Measurements from ENCODE around the gene ITGAV. TPM values are rescaled to one million over a fixed set of nuclear protein-coding genes. Genes with fewer than 3 reads are reported as not detected.
"Not testable (repeated sequence)": the region's sequence is repeated elsewhere in the genome, so short reads cannot be mapped to it uniquely, and the experiment has no call there.

Gene ITGAV
- 7.5 TPM for total RNA-seq

DNA sequence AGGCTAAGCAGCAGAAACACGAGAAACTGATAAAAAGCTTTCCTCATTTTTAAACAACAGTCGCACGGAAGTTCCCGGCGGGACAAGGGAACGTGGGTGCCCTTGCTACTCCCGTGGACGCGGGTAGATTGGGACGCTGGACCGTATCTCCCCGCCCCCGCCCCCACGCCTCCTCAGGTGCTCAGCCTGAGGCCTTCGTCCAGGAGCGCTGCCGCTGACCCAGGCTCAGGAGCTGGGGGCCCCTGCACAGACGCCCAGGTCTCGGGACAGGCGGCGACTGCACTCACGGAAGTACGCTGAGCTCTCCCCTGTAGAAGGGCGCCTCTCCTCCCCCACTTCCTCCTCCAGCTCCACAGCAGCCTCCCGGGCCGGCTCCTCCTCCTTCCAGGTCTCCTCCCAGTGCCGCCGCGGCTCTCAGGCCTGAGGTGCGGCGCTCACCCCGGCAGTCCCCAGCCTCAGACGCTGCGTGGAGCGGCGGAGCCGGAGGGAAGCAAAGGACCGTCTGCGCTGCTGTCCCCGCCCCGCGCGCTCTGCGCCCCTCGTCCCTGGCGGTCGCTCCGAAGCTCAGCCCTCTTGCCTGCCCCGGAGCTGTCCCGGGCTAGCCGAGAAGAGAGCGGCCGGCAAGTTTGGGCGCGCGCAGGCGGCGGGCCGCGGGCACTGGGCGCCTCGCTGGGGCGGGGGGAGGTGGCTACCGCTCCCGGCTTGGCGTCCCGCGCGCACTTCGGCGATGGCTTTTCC lies at the start of gene ITGAV:
Gene ITGAV (plus strand): TSS at position 445 of the 738 bp plus-strand sequence. CDS start 283 bp downstream, at position 728.
- DNase-seq (ENCODE audit: low read depth in 2 of 3, low spot score in 2 of 3): peak; percentile 59 to 94 (median 90)

GRCh38 chr2:186540941-186541340 lies 48.9 kb upstream of the ITGAV start:
- no peak for DNase-seq (ENCODE audit: low read depth in 2 of 3, low spot score in 2 of 3)

DNA sequence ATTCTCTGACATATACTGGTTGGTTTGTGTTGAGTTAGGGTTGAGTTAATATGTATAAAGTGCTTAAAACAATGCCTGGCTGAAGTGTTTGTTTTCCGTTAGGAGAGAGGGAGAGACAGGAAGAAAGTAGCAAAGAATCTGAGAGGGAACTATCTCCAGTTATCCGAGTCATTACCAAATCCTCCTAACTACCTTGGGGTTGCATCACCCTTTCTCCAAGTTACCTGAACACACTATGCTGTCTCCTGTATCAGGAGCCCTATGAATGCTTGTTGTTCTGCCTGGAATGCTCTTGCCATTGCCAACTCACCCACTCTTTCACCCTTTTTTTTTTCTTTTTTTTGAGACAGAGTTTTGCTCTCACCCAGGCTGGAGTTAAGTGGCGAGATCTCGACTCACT lies 47.9 kb upstream of the ITGAV start:
- DNase-seq (ENCODE audit: low read depth in 2 of 3, low spot score in 2 of 3): no peak

- no peak for DNase-seq (ENCODE audit: low read depth in 2 of 3, low spot score in 2 of 3)
Measured at GRCh38 chr2:186543561-186544131, 46.2 kb upstream of the ITGAV start.

DNA sequence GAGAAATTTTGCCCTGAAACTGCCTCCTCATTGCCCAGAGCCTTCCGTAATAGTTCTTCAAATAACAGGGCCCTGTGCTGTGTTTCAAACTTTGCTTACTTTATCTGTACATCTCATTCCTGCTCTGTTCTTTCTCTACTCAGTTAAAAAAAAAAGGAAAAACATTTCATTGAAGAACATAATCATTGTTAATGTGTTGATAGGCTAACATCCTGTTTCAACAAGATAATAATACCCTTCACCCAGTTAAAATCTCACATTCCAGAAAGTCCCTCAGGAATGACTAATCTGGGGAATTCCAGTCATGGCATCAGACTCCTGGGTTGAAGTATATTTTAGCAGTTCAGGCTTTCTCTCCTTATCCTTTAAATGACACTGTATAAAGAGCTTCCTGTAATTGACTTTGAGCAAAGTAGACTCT lies 45.6 kb upstream of the ITGAV start:
- no peak for DNase-seq (ENCODE audit: low read depth in 2 of 3, low spot score in 2 of 3)

GRCh38 chr2:186546846-186547245 lies 43.0 kb upstream of the ITGAV start:
- DNase-seq (ENCODE audit: low read depth in 2 of 3, low spot score in 2 of 3): no peak

- no peak for DNase-seq (ENCODE audit: low read depth in 2 of 3, low spot score in 2 of 3)
Measured at GRCh38 chr2:186551323-186552050, 38.4 kb upstream of the ITGAV start.

DNA sequence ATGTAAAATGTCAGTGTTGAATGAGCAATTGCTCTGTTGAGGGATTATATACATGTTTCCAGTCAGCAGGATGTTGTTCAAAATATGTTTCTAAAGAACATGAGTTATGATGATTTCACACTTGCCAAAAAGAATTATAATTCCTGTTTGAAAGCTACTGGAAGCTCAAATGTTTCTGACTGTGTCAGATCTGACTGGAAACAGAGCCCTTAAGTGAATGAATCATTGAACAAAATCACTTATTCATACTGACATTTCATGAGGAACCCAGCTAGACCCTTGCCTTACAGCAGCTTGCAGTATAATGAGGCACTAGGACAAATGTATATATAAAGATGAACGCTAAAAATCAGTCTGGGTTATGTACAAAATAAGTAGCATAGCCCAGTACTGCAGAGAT lies 35.4 kb upstream of the ITGAV start:
- DNase-seq (ENCODE audit: low read depth in 2 of 3, low spot score in 2 of 3): no peak

DNA sequence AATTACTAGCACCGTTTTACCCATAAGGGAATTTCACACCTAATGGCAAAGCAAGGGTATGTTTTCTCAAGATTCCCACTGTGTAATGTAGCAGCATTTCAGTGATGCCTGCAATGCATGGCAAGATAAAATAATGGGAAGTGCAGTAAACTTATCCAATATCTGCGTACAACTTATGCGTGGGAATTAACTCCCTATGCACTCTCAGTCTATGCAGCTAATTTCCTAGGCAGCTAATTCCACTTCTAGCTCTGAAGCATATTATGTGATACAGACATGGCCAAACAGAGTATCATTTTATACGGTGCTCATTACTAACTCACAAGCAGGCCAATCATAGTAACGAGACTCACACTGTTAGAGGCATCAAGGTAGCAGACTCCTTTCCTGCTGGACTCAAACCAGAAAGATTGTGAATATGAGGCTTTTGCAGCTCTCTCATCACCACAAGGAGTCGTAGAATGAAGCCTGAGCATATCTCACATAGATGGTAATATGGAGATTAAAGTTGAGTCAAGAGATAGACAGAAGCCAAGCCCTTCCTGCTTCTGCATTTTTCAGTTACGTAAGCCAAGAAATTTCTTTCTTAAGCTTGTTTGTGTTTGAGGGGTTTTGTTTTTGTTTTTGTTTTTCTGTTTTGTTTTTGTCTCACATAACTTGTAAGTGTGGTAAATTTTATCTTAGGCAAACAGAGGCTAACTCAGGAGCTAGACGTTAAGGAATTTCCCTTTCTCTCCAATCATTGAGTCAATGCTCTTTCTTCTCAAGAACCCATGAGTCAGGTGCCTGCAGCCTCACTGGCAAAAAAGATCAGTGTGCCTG lies 34.8 kb upstream of the ITGAV start:
- no peak for DNase-seq (ENCODE audit: low read depth in 2 of 3, low spot score in 2 of 3)

- DNase-seq (ENCODE audit: low read depth in 2 of 3, low spot score in 2 of 3): no peak
Measured at GRCh38 chr2:186558512-186559276, 31.2 kb upstream of the ITGAV start.

DNA sequence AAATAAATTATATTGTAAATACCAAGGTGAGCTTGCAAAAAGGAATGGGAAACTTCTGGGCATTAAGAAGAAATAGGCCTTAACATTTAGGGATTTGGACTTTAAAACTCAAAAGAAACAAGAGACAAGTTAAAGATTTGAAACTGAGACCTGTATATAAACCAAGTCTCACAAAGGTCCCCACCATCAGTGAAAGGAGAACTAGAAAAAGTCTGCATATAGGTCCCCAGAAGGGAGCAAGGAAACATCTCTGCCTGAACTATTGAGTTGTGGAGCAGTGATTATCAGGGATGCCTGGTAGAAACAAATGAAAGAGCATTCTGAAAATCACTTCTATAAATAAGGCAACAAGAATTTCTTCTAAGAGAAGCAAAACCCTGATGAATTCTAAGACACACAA lies 30.5 kb upstream of the ITGAV start:
- DNase-seq (ENCODE audit: low read depth in 2 of 3, low spot score in 2 of 3): no peak

GRCh38 chr2:186559848-186560247 lies 30.0 kb upstream of the ITGAV start:
- no peak for DNase-seq (ENCODE audit: low read depth in 2 of 3, low spot score in 2 of 3)

- DNase-seq (ENCODE audit: low read depth in 2 of 3, low spot score in 2 of 3): no peak
Measured at GRCh38 chr2:186560254-186560653, 29.6 kb upstream of the ITGAV start.

- DNase-seq (ENCODE audit: low read depth in 2 of 3, low spot score in 2 of 3): no peak
Measured at GRCh38 chr2:186561467-186562208, 28.2 kb upstream of the ITGAV start.

DNA sequence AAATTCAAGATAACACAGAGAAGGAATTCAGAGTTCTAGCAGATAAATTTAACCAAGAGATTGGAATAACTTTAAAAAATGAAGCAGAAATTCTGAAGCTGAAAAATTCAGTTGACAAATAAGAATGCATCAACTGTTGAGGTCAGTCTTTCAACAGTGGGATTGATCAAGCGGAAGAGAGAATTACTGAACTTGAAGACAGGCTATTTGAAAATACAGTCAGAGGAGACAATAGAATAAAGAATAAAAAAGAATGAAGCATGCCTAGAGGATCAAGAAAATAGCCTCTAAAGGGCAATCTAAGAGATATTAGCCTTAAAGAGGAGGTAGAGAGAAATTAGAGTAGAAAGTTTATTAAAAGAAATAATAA lies 27.7 kb upstream of the ITGAV start:
- DNase-seq (ENCODE audit: low read depth in 2 of 3, low spot score in 2 of 3): no peak

- DNase-seq (ENCODE audit: low read depth in 2 of 3, low spot score in 2 of 3): not testable (repeated sequence)
Measured at GRCh38 chr2:186568600-186568999, 21.3 kb upstream of the ITGAV start.

DNA sequence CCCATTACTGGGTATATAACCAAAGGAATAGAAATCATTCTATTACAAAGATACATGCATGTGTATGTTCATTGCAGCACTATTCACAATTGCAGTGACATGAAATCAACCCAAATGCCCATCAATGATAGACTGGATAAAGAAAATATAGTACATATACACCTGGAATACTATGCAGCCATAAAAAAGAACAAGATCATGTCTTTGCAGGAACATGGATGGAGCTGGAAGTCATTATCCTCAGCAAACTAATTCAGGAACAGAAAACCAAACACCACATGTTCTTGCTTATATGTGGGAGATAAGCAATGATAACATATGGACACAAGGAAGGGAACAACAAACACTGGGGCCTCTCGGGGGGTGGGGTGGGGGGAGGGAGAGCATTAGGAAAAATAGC lies 20.7 kb upstream of the ITGAV start:
- DNase-seq (ENCODE audit: low read depth in 2 of 3, low spot score in 2 of 3): not testable (repeated sequence)

- no peak for DNase-seq (ENCODE audit: low read depth in 2 of 3, low spot score in 2 of 3)
Measured at GRCh38 chr2:186569897-186570296, 20.0 kb upstream of the ITGAV start.

DNA sequence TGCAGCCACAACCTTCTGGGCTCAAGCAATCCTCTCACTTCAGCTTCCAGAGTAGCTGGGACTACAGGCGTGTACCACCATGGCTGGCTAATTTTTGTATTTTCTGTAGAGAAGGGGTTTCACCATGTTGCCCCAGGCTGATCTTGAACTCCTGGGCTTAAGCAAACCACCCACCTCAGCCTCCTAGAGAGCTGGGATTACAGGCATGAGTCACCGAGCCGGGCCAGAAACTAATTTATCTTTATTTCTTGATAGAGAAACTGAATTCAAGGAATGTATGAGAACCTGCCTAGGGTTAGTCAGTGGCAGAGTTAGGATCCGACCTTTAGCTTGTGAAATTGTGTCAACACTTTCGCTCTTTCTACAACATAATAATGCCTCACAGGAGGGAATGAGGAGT lies 19.3 kb upstream of the ITGAV start:
- DNase-seq (ENCODE audit: low read depth in 2 of 3, low spot score in 2 of 3): no peak

GRCh38 chr2:186572705-186573104 lies 17.2 kb upstream of the ITGAV start:
- DNase-seq (ENCODE audit: low read depth in 2 of 3, low spot score in 2 of 3): no peak

All from hematopoietic multipotent progenitor cell (in vitro differentiated cells).